ENCODE measurements around the gene GABBR2.
A peak's percentile ranks its signal among the peaks of the same experiment; 100 is the strongest.

The GABBR2 gene

GRCh38 chr9:98332405-98332831 is 376.3 kb downstream of the GABBR2 start:
- DNase-seq, result no peak

- DNase-seq, result no peak
Observed at GRCh38 chr9:98331536-98332259, 377.0 kb downstream of the GABBR2 start.

- DNase-seq, result no peak
Observed at GRCh38 chr9:98330831-98331230, 377.9 kb downstream of the GABBR2 start.

- no peak for DNase-seq
Observed at GRCh38 chr9:98329904-98330303, 378.8 kb downstream of the GABBR2 start.

GRCh38 chr9:98329281-98329680 is 379.5 kb downstream of the GABBR2 start:
- no peak for DNase-seq

- DNase-seq, result no peak
Observed at GRCh38 chr9:98328770-98329169, 380.0 kb downstream of the GABBR2 start.

GRCh38 chr9:98328141-98328540 is 380.6 kb downstream of the GABBR2 start:
- DNase-seq, result no peak

GRCh38 chr9:98327249-98327561 is 381.5 kb downstream of the GABBR2 start:
- DNase-seq, result no peak

GRCh38 chr9:98326459-98327248 is 382.1 kb downstream of the GABBR2 start:
- DNase-seq, result peak; percentile 3 to 50

- no peak for DNase-seq
Observed at GRCh38 chr9:98324801-98325200, 383.9 kb downstream of the GABBR2 start.

- DNase-seq, result no peak
Observed at GRCh38 chr9:98323831-98324135, 385.0 kb downstream of the GABBR2 start.

- no peak for DNase-seq
Observed at GRCh38 chr9:98323051-98323830, 385.5 kb downstream of the GABBR2 start.

- DNase-seq, result no peak
Observed at GRCh38 chr9:98321269-98321668, 387.5 kb downstream of the GABBR2 start.

GRCh38 chr9:98318834-98319478 is 389.8 kb downstream of the GABBR2 start:
- no peak for DNase-seq

GRCh38 chr9:98318041-98318790 is 390.5 kb downstream of the GABBR2 start:
- DNase-seq, result no peak

GRCh38 chr9:98317134-98317857 is 391.4 kb downstream of the GABBR2 start:
- no peak for DNase-seq

GRCh38 chr9:98316445-98317133 is 392.1 kb downstream of the GABBR2 start:
- no peak for DNase-seq

GRCh38 chr9:98315551-98316060 is 393.1 kb downstream of the GABBR2 start:
- peak; percentile 69 to 75 for DNase-seq

- no peak for DNase-seq
Observed at GRCh38 chr9:98315067-98315453, 393.7 kb downstream of the GABBR2 start.

- peak; percentile 17 to 22 for DNase-seq
Observed at GRCh38 chr9:98314381-98315066, 394.2 kb downstream of the GABBR2 start.

All from inflammatory macrophage (primary cell).